ENCODE results near the gene CLN5. TPM values are rescaled to one million over a fixed set of nuclear protein-coding genes. Genes with fewer than 3 reads are reported as not detected.

Gene CLN5
- total and polyA plus RNA-seq, 2 experiments from 2014 or later = 6.5 to 9.5 TPM

GRCh38 chr13:77053192-77053591 is 61.3 kb downstream of the CLN5 start:
- Histone ChIP-seq H2AFZ (no peak overlapping the region), H3K4me3 (no peak overlapping the region), H3K9me2 (ENCODE audit: insufficient read depth) (no peaks in the 10 kb centered on the region), H3F3A (replicated peaks; ENCODE audit: low read depth) (no peaks in the 10 kb centered on the region), H3K27me3 (ENCODE audit: insufficient read depth) (no peaks in the 10 kb centered on the region), H3K79me2 (replicated peaks; ENCODE audit: insufficient read depth) (no peaks in the 10 kb centered on the region), H3K4me2 (no peak overlapping the region), H3K36me3 (ENCODE audit: insufficient read depth) (peaks cover 7% of the 10 kb centered on the region; the same call in 1 of the 2 replicates), H3K4me1 (ENCODE audit: insufficient read depth) (peaks cover 12% of the 10 kb centered on the region; the same call in 1 of the 2 replicates), H4K20me1 (replicated peaks; ENCODE audit: insufficient read depth) (no peaks in the 10 kb centered on the region), H3K27ac (ENCODE audit: low read depth) (no peak overlapping the region)
- H3K27ac Mint-ChIP-seq = no peak overlapping the region
- peaks cover 3% of the 10 kb centered on the region for H3K27me3 Mint-ChIP-seq (ENCODE audit: insufficient read depth, low read depth, poor library complexity)
- peaks cover 5% of the 10 kb centered on the region; the same call in 2 of the 3 replicates for H3K9me3 Mint-ChIP-seq
- DNase-seq (ENCODE audit: low spot score) (no peak), ATAC-seq (no peak)
- TF ChIP-seq, protein P1, sequence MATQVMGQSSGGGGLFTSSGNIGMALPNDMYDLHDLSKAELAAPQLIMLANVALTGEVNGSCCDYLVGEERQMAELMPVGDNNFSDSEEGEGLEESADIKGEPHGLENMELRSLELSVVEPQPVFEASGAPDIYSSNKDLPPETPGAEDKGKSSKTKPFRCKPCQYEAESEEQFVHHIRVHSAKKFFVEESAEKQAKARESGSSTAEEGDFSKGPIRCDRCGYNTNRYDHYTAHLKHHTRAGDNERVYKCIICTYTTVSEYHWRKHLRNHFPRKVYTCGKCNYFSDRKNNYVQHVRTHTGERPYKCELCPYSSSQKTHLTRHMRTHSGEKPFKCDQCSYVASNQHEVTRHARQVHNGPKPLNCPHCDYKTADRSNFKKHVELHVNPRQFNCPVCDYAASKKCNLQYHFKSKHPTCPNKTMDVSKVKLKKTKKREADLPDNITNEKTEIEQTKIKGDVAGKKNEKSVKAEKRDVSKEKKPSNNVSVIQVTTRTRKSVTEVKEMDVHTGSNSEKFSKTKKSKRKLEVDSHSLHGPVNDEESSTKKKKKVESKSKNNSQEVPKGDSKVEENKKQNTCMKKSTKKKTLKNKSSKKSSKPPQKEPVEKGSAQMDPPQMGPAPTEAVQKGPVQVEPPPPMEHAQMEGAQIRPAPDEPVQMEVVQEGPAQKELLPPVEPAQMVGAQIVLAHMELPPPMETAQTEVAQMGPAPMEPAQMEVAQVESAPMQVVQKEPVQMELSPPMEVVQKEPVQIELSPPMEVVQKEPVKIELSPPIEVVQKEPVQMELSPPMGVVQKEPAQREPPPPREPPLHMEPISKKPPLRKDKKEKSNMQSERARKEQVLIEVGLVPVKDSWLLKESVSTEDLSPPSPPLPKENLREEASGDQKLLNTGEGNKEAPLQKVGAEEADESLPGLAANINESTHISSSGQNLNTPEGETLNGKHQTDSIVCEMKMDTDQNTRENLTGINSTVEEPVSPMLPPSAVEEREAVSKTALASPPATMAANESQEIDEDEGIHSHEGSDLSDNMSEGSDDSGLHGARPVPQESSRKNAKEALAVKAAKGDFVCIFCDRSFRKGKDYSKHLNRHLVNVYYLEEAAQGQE (IDR thresholded peaks at IDR 0.05; ENCODE audit: unreplicated experiment) = no peak
- no peak for TF ChIP-seq NANOG (IDR thresholded peaks at IDR 0.05; ENCODE audit: borderline replicate concordance)
- no peak for TF ChIP-seq CTCF (conservative IDR thresholded peaks at IDR 0.05; ENCODE audit: low read depth in 2 of 2)
- TF ChIP-seq, protein P2, sequence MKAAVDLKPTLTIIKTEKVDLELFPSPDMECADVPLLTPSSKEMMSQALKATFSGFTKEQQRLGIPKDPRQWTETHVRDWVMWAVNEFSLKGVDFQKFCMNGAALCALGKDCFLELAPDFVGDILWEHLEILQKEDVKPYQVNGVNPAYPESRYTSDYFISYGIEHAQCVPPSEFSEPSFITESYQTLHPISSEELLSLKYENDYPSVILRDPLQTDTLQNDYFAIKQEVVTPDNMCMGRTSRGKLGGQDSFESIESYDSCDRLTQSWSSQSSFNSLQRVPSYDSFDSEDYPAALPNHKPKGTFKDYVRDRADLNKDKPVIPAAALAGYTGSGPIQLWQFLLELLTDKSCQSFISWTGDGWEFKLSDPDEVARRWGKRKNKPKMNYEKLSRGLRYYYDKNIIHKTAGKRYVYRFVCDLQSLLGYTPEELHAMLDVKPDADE (IDR thresholded peaks at IDR 0.05) = no peak
- TF ChIP-seq POLR2AphosphoS5 (IDR thresholded peaks at IDR 0.05; ENCODE audit: low read depth) = no peak
- no peak for TF ChIP-seq ZNF331 (CRISPR knock-in tag; IDR thresholded peaks at IDR 0.05; ENCODE audit: low read depth)
- no peak for TF ChIP-seq CREB1 (CRISPR knock-in tag; IDR thresholded peaks at IDR 0.05; ENCODE audit: low read depth)
- TF ChIP-seq EZH2 (IDR thresholded peaks at IDR 0.05; ENCODE audit: low read depth, unreplicated experiment) = no peak
- H3K4me1 Mint-ChIP-seq = peaks cover 23% of the 10 kb centered on the region
- H3K4me3 Mint-ChIP-seq = no peak overlapping the region
- peaks cover 50% of the 10 kb centered on the region for H3K36me3 Mint-ChIP-seq (ENCODE audit: low read depth)

Other genes with a start within 250 kb of the CLN5 start
- gene KCTD12, start 105.7 kb upstream of the CLN5 start, total RNA-seq (2014; rRNA removed; shearing (Covaris generic)) = 10.1 and 12.0 TPM in 2 replicates
- 2.9 and 3.3 TPM in 2 replicates for gene KCTD12, start 105.7 kb upstream of the CLN5 start, polyA plus RNA-seq (2016; fragmentation: Nextera tagmentation; extraction: Ambion mirVana)
- not detected in 2 replicates for gene ACOD1, start 43.6 kb upstream of the CLN5 start, total RNA-seq (2014; rRNA removed; shearing (Covaris generic))
- not detected in 2 replicates for gene ACOD1, start 43.6 kb upstream of the CLN5 start, polyA plus RNA-seq (2016; fragmentation: Nextera tagmentation; extraction: Ambion mirVana)
- gene FBXL3, start 35.1 kb downstream of the CLN5 start, total RNA-seq (2014; rRNA removed; shearing (Covaris generic)) = 14.6 and 19.4 TPM in 2 replicates
- 3.9 and 5.0 TPM in 2 replicates for gene FBXL3, start 35.1 kb downstream of the CLN5 start, polyA plus RNA-seq (2016; fragmentation: Nextera tagmentation; extraction: Ambion mirVana)

Measured in GM23338 (cell line).